Right lobe of liver (tissue), 4 donors: ENCODE measurements around the gene ATF3.

Experiments used
- CTCF ChIP-seq, 4 donors: fragments of 200-600 bp in 3 of 4; fragments of 450-650 bp in 1 of 4; IDR thresholded peaks; one replicate each; pipeline versions ENCODE4 v1.5.1 to v1.8.0; 2016 to 2022; ENCODE audit warnings: antibody characterized with exemption in 4 of 4, mild to moderate bottlenecking in 2 of 4
- POLR2A ChIP-seq: fragments of 450-650 bp; IDR thresholded peaks from one replicate; pipeline ENCODE4 v1.6.1; 2017; ENCODE audit warnings: antibody characterized with exemption, mild to moderate bottlenecking
- donor health status: DM: no; HTN: no; CAD: no.
- donor health status: DM: no; HTN: no; CAD: no.
- donor health status: DM: no; HTN: yes; CAD: no.

GRCh38 chr1:212623603-212624002, 15.0 kb downstream of the ATF3 start:
- no peak for TF ChIP-seq CTCF (IDR thresholded peaks at IDR 0.05)
- TF ChIP-seq POLR2A: no peak
